HEK293 (cell line): ENCODE results near the gene CPAMD8.

Source experiments
- CTCF ChIP-seq: fragments of 450-650 bp; formaldehyde crosslinking; IDR thresholded peaks from 2 replicates; pipeline ENCODE4 v1.5.1; 2016; ENCODE audit warnings: missing biosample characterization, missing genetic modification characterization
- TSHZ1 ChIP-seq: fragments of 450-650 bp; formaldehyde crosslinking; IDR thresholded peaks from 2 replicates; pipeline ENCODE4 v1.5.1; 2016; ENCODE audit warnings: missing biosample characterization, missing genetic modification characterization, borderline replicate concordance
- YY1 ChIP-seq: fragments of 450-650 bp; formaldehyde crosslinking; IDR thresholded peaks from 2 replicates; pipeline ENCODE4 v1.5.1; 2018; ENCODE audit warnings: missing biosample characterization, missing genetic modification characterization
- ZBTB44 ChIP-seq: fragments of 450-650 bp; IDR thresholded peaks from 2 replicates; pipeline ENCODE4 v1.5.1; 2018; ENCODE audit warnings: missing biosample characterization, mild to moderate bottlenecking, missing genetic modification characterization
- ZBTB8A ChIP-seq: fragments of 450-650 bp; formaldehyde crosslinking; IDR thresholded peaks from 2 replicates; pipeline ENCODE4 v1.5.1; 2016; ENCODE audit warnings: missing biosample characterization, missing genetic modification characterization
- ZNF280C ChIP-seq: fragments of 450-650 bp; formaldehyde crosslinking; IDR thresholded peaks from 2 replicates; pipeline ENCODE4 v1.5.1; 2016; ENCODE audit warnings: missing biosample characterization, missing genetic modification characterization
- ZNF785 ChIP-seq: fragments of 450-650 bp; formaldehyde crosslinking; IDR thresholded peaks from 2 replicates; pipeline ENCODE4 v1.5.1; 2016; ENCODE audit warnings: missing biosample characterization, missing genetic modification characterization
- ZNF792 ChIP-seq: fragments of 450-650 bp; formaldehyde crosslinking; IDR thresholded peaks from 2 replicates; pipeline ENCODE4 v1.5.1; 2016; ENCODE audit warnings: missing biosample characterization, missing genetic modification characterization

GRCh38 chr19:16896146-16897028 lies 130.2 kb downstream of the CPAMD8 start:
- no peak for TF ChIP-seq ZNF280C (tag by site-specific recombination)
- no peak for TF ChIP-seq CTCF (tag by site-specific recombination)
- no peak; the same call in 1 of the 2 replicates for TF ChIP-seq ZBTB8A (tag by site-specific recombination)
- no peak for TF ChIP-seq ZNF785 (tag by site-specific recombination)
- no peak for TF ChIP-seq YY1 (tag by site-specific recombination)
- no peak for TF ChIP-seq ZNF792
- TF ChIP-seq TSHZ1 (tag by site-specific recombination), result no peak
- TF ChIP-seq ZBTB44 (tag by site-specific recombination), result no peak
